ENCODE measurements around the gene MTCL1.

The MTCL1 gene

DNA sequence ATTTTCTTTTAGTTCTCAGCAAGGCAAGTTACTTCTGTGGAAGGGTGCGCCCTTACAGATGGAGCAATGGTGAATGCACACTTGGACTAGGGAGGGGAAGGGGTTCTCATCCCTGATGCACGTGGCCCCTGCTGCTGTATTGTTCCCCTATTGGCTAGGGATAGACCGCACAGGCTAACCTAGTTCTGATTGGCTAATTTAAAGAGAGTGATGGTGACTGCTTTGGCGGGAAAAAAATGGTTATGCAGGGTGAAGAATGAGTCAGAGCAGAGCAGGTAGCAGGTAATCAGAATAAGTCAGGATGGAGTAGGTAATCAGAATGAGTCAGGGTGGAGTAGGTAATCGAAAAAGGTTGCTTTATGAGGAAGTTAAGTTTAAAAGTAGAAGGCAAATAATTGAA, 171.5 kb downstream of the MTCL1 start:
- no peak for ATAC-seq (ENCODE audit: insufficient read depth, low read depth)
- H3K4me3 ChIP-seq (ENCODE audit: low read depth in 1 of 2, low read length in 2 of 2): no peak overlapping the region

DNA sequence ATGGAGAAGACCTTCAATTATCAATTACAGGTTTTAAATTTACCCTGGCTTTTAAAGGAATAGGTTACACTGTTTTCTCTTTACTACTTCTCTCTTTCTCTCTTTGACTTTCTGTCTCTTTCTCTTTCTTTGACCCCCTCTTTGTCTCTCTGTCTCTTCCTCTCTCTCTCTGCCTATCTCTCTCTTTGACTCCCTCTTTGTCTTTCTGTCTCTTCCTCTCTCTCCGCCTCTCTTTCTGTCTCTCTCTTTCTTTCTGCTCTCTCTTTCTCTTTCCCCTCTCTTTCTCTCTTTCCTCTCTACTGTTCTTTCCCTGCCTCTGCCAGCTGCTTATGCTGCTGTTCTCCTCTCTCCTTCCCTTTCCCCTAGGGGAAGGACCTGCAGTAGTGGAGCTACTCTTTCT, 175.7 kb downstream of the MTCL1 start:
- Histone ChIP-seq H3K27ac (ENCODE audit: low read length) (no peak overlapping the region), H3K4me2 (ENCODE audit: insufficient read depth, low read length) (no peak overlapping the region), H3K4me3 (ENCODE audit: low read depth in 1 of 2, low read length in 2 of 2) (no peak overlapping the region), H3K79me2 (ENCODE audit: insufficient read depth, low read length) (no peaks in the 10 kb centered on the region), H3K9me3 (ENCODE audit: insufficient read depth, low read length, severe bottlenecking) (peaks cover 9% of the 10 kb centered on the region), H3K9ac (ENCODE audit: low read depth, low read length) (no peak overlapping the region), H2AFZ (ENCODE audit: low read depth, low read length) (no peak overlapping the region), H3K4me1 (ENCODE audit: insufficient read depth, low read length) (no peaks in the 10 kb centered on the region), H3K27me3 (ENCODE audit: insufficient read depth, low read length, poor library complexity) (no peaks in the 10 kb centered on the region), H4K20me1 (ENCODE audit: insufficient read depth, low read length) (no peaks in the 10 kb centered on the region), H3K36me3 (ENCODE audit: insufficient read depth, low read length) (no peaks in the 10 kb centered on the region)
- ATAC-seq (ENCODE audit: insufficient read depth, low read depth) (no peak), DNase-seq (no peak)
- TF ChIP-seq EZH2 (IDR thresholded peaks at IDR 0.05; ENCODE audit: borderline replicate concordance, low read depth, low read length, severe bottlenecking): no peak
- TF ChIP-seq, protein P1, sequence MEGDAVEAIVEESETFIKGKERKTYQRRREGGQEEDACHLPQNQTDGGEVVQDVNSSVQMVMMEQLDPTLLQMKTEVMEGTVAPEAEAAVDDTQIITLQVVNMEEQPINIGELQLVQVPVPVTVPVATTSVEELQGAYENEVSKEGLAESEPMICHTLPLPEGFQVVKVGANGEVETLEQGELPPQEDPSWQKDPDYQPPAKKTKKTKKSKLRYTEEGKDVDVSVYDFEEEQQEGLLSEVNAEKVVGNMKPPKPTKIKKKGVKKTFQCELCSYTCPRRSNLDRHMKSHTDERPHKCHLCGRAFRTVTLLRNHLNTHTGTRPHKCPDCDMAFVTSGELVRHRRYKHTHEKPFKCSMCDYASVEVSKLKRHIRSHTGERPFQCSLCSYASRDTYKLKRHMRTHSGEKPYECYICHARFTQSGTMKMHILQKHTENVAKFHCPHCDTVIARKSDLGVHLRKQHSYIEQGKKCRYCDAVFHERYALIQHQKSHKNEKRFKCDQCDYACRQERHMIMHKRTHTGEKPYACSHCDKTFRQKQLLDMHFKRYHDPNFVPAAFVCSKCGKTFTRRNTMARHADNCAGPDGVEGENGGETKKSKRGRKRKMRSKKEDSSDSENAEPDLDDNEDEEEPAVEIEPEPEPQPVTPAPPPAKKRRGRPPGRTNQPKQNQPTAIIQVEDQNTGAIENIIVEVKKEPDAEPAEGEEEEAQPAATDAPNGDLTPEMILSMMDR (IDR thresholded peaks at IDR 0.05; ENCODE audit: borderline replicate concordance, extremely low read depth, low read length, poor library complexity, severe bottlenecking): no peak

More for the DNA sequence above, 171.5 kb downstream of the MTCL1 start:
- Histone ChIP-seq H4K20me1 (ENCODE audit: insufficient read depth, low read length) (no peaks in the 10 kb centered on the region), H2AFZ (ENCODE audit: low read depth, low read length) (no peak overlapping the region), H3K9ac (ENCODE audit: low read depth, low read length) (no peak overlapping the region), H3K27me3 (ENCODE audit: insufficient read depth, low read length, poor library complexity) (no peaks in the 10 kb centered on the region), H3K4me1 (ENCODE audit: insufficient read depth, low read length) (no peaks in the 10 kb centered on the region), H3K79me2 (ENCODE audit: insufficient read depth, low read length) (no peaks in the 10 kb centered on the region), H3K36me3 (ENCODE audit: insufficient read depth, low read length) (no peaks in the 10 kb centered on the region), H3K27ac (ENCODE audit: low read length) (no peak overlapping the region), H3K4me2 (ENCODE audit: insufficient read depth, low read length) (no peak overlapping the region), H3K9me3 (ENCODE audit: insufficient read depth, low read length, severe bottlenecking) (no peaks in the 10 kb centered on the region)
- TF ChIP-seq, protein P1 (IDR thresholded peaks at IDR 0.05; ENCODE audit: borderline replicate concordance, extremely low read depth, low read length, poor library complexity, severe bottlenecking): no peak
- no peak for TF ChIP-seq EZH2 (IDR thresholded peaks at IDR 0.05; ENCODE audit: borderline replicate concordance, low read depth, low read length, severe bottlenecking)
- DNase-seq: no peak
